PC-9 (cell line): ENCODE measurements around the gene MAST4.

ENCODE experiments used
- CTCF ChIP-seq: fragments of 200-600 bp; sonication (generic); conservative IDR thresholded peaks from 2 replicates; pipeline ENCODE4 v1.6.1; 2017; ENCODE audit warnings: mixed run types, antibody characterized with exemption, mild to moderate bottlenecking, moderate library complexity
- EZH2 ChIP-seq: fragments of 200-600 bp; sonication (generic); IDR thresholded peaks from 2 replicates; pipeline ENCODE4 v1.8.0; 2017; ENCODE audit warnings: antibody characterized with exemption, low read depth

GRCh38 chr5:67194166-67194565, 598.0 kb downstream of the MAST4 start:
- TF ChIP-seq CTCF (no peak), EZH2 (no peak)
